T-cell (primary cell): ENCODE measurements around the gene SOD2. TPM values are rescaled to one million over a fixed set of nuclear protein-coding genes. Genes with fewer than 3 reads are reported as not detected.

ENCODE experiments used
- ATAC-seq, 4 experiments: fragments of 200-7000 bp in 3 of 4; fragments of 150-1000 bp in 1 of 4; cut with Tn5 transposase; replicated peaks in 1 of 4; 1 replicate in 3 of 4; 2 replicates in 1 of 4; pipeline ENCODE4 v1.10.0; 2021; ENCODE audit warnings: moderate library complexity in 3 of 4, mild to moderate bottlenecking in 2 of 4, moderate number of reproducible peaks in 1 of 4
- CTCF ChIA-PET, 2 donors: fragments of 300-600 bp; sonication (Branson Sonifier 250); formaldehyde crosslinking; loops; one replicate each; lab custom pipeline; 2022; ENCODE audit warnings: antibody characterized with exemption in 2 of 2; lab: Charles Lee
- POLR2A ChIA-PET, 2 donors: fragments of 300-600 bp; sonication (Branson Sonifier 250); formaldehyde crosslinking; loops; one replicate each; lab custom pipeline; 2022; ENCODE audit warnings: antibody characterized with exemption in 2 of 2; lab: Charles Lee
- DNase-seq, 35 experiments: peaks; one replicate each; pipeline versions ENCODE4 v3.0.0 to v3.0.0-alpha.2; 2013 to 2023
- H3K27ac ChIP-seq: one replicate; pipeline ENCODE4 v1.5.1; 2013; ENCODE audit warnings: low read length
- H3K27me3 ChIP-seq, 2 experiments: replicated peaks in 1 of 2; 1 replicate in 1 of 2; 2 replicates in 1 of 2; pipeline versions ENCODE4 v1.6.1 to v1.7.0; 2013; ENCODE audit warnings: low read length in 1 of 2, mixed read lengths in 1 of 2; ENCODE audit not compliant: control insufficient read depth in 2 of 2, insufficient read depth in 2 of 2; ENCODE audit errors: extremely low read depth in 1 of 2
- H3K36me3 ChIP-seq, 2 donors: 1 replicate in 1 of 2; 2 replicates in 1 of 2; pipeline versions ENCODE4 v1.6.1 to v1.7.0; 2013; ENCODE audit warnings: low read length in 1 of 2; ENCODE audit not compliant: control insufficient read depth in 2 of 2, insufficient read depth in 1 of 2; ENCODE audit errors: extremely low read depth in 1 of 2
- H3K4me1 ChIP-seq, 2 experiments: 1 replicate in 1 of 2; 2 replicates in 1 of 2; pipeline versions ENCODE4 v1.6.1 to v1.7.0; 2013; ENCODE audit warnings: low read length in 2 of 2, mixed read lengths in 1 of 2; ENCODE audit not compliant: insufficient read depth in 2 of 2, control insufficient read depth in 1 of 2; ENCODE audit errors: extremely low read depth in 1 of 2
- H3K4me3 ChIP-seq, 2 donors: 1 replicate in 1 of 2; 2 replicates in 1 of 2; pipeline versions ENCODE4 v1.5.1 to v1.7.0; 2013; ENCODE audit warnings: mild to moderate bottlenecking in 2 of 2, low read length in 1 of 2, moderate library complexity in 1 of 2; ENCODE audit not compliant: control insufficient read depth in 1 of 2; ENCODE audit errors: extremely low read depth in 1 of 2
- H3K9me3 ChIP-seq: 2 replicates; pipeline ENCODE4 v1.7.0; 2013
- H3K27ac Mint-ChIP-seq, 2 donors: one replicate each; pipeline ENCODE4 v1.8.0; 2020 to 2021; ENCODE audit warnings: mild to moderate bottlenecking in 2 of 2, mixed read lengths in 2 of 2
- H3K27me3 Mint-ChIP-seq, 2 donors: one replicate each; pipeline ENCODE4 v1.8.0; 2021 to 2022; ENCODE audit warnings: mixed read lengths in 2 of 2
- H3K36me3 Mint-ChIP-seq: one replicate; pipeline ENCODE4 v1.8.0; 2021; ENCODE audit warnings: mixed read lengths
- H3K4me1 Mint-ChIP-seq, 3 donors: one replicate each; pipeline ENCODE4 v1.8.0; 2020 to 2022; ENCODE audit warnings: mixed read lengths in 3 of 3, mild to moderate bottlenecking in 1 of 3
- H3K4me3 Mint-ChIP-seq, 3 donors: one replicate each; pipeline ENCODE4 v1.8.0; 2020 to 2022; ENCODE audit warnings: mild to moderate bottlenecking in 3 of 3, mixed read lengths in 3 of 3, moderate library complexity in 3 of 3
- H3K9me3 Mint-ChIP-seq, 3 donors: one replicate each; pipeline ENCODE4 v1.8.0; 2020 to 2022; ENCODE audit warnings: mixed read lengths in 3 of 3
- WGBS: methylation state at CpG from one replicate; pipeline ENCODE4 v1.1.5; 2013; ENCODE audit warnings: missing lambda C conversion rate; ENCODE audit not compliant: insufficient coverage; 5-methylcytosine and 5-hydroxymethylcytosine counted together
- total RNA-seq, 35 experiments: library from RNA in 6 of 35; stranded (reverse) in 6 of 35; fragments of 120-200 nt in 1 of 35; gene quantifications; one replicate each; pipeline versions ENCODE4 v1.2.1 to v1.2.4 and lab custom pipeline; 2013 to 2026

SOD2 gene
- total RNA-seq, 5 donors from 2014 or later (not counting 1 experiment from before 2014, with no cell fraction given) = 81.2 to 143 (median 112) TPM

GRCh38 chr6:159695984-159696383, 2.9 kb upstream of the SOD2 start:
- no peak for DNase-seq
- H3K4me1 Mint-ChIP-seq = peaks cover 27 to 42% (median 35%) of the 10 kb centered on the region in 3 donors
- H3K9me3 Mint-ChIP-seq = no peaks in the 10 kb centered on the region
- ChIA-PET POLR2A (interaction anchor here (0.5 to 0.8 kb wide), 2 partner anchors 37 to 38 kb away, joined by 4 read pairs; no protein-coding TSS in a partner anchor), CTCF (interaction anchor here in 1 of 2 donors (0.6 kb wide), 1 partner anchor 31 kb away, joined by 3 read pairs; no protein-coding TSS in a partner anchor)
- peak overlapping the region; percentile 90 to 98 for H3K27ac Mint-ChIP-seq
- Histone ChIP-seq H3K4me3 (no peak overlapping the region), H3K36me3 (no peaks in the 10 kb centered on the region), H3K27me3 (no peaks in the 10 kb centered on the region), H3K9me3 (no peaks in the 10 kb centered on the region), H3K27ac (peak overlapping the region; percentile 80), H3K4me1 (peaks cover 27 to 32% of the 10 kb centered on the region in 2 experiments)
- no peak for ATAC-seq
- WGBS = no CpG with 5 or more reads among the region's 2 CpGs
- peaks cover 5% of the 10 kb centered on the region for H3K36me3 Mint-ChIP-seq
- no peaks in the 10 kb centered on the region for H3K27me3 Mint-ChIP-seq
- no peak overlapping the region for H3K4me3 Mint-ChIP-seq

GRCh38 chr6:159693894-159694545, 979 bp upstream of the SOD2 start:
- 8% methylated on average over 5 of the region's 14 CpGs for WGBS
- ATAC-seq = peak in 3 of 4 experiments; percentile 0 to 49 (median 11)
- H3K36me3 Mint-ChIP-seq = peaks cover 7% of the 10 kb centered on the region
- DNase-seq = peak in 34 of 35 experiments; percentile 10 to 75 (median 39)
- no peaks in the 10 kb centered on the region for H3K9me3 Mint-ChIP-seq
- no peaks in the 10 kb centered on the region for H3K9me3 ChIP-seq
- no peaks in the 10 kb centered on the region for H3K27me3 ChIP-seq
- H3K27me3 Mint-ChIP-seq = no peaks in the 10 kb centered on the region
- peak overlapping the region; percentile 80 for H3K27ac ChIP-seq
- H3K4me1 Mint-ChIP-seq = peaks cover 31 to 49% (median 45%) of the 10 kb centered on the region in 3 donors
- ChIA-PET POLR2A (interaction anchor here (0.5 to 1.4 kb wide), 6 partner anchors 9 to 255 kb away, joined by 3 to 7 read pairs (median 4); partner anchors contain the start of genes MRPL18 (in 1 of the 2), TCP1 (in 1 of the 2) and WTAP (in 1 of the 2)), CTCF (interaction anchor here in 1 of 2 donors (0.6 to 0.8 kb wide), 2 partner anchors 96 to 1016 kb away, joined by 3 to 4 read pairs; partner anchors contain the start of gene MRPL18)
- peaks cover 0 to 9% of the 10 kb centered on the region in 2 donors for H3K36me3 ChIP-seq
- peaks cover 28 to 33% of the 10 kb centered on the region in 2 experiments for H3K4me1 ChIP-seq
- H3K27ac Mint-ChIP-seq = peak overlapping the region; percentile 90 to 98
- peak overlapping the region; percentile 82 to 93 (median 89) for H3K4me3 Mint-ChIP-seq
- peak overlapping the region; percentile 79 to 88 for H3K4me3 ChIP-seq

- peaks cover 41 to 58% (median 53%) of the 10 kb centered on the region in 3 donors for H3K4me1 Mint-ChIP-seq
- H3K9me3 Mint-ChIP-seq = no peaks in the 10 kb centered on the region
- no peaks in the 10 kb centered on the region for H3K9me3 ChIP-seq
- peak overlapping the region; percentile 82 to 97 (median 92) for H3K4me3 Mint-ChIP-seq
- peak overlapping the region; percentile 46 to 79 for H3K4me3 ChIP-seq
- peak overlapping the region; percentile 69 for H3K27ac ChIP-seq
- ChIA-PET CTCF (interaction anchor here (0.6 to 3.1 kb wide), 14 partner anchors 10 to 841 kb away, joined by 3 to 17 read pairs (median 4); partner anchors contain the start of genes MRPL18 (in 1 of the 2) and WTAP (in 1 of the 2)), POLR2A (interaction anchor here (0.5 to 1.8 kb wide), 6 partner anchors 34 to 98 kb away, joined by 3 to 9 read pairs (median 7); partner anchors contain the start of genes WTAP (in 2 of the 2), MRPL18 (in 1 of the 2) and TCP1 (in 1 of the 2))
- ATAC-seq (peak; percentile 36 to 49 (median 42)), DNase-seq (peak in 34 of 35 experiments; percentile 35 to 70 (median 53))
- WGBS = 1% methylated on average over 64 of the region's 66 CpGs
- H3K4me1 ChIP-seq = peaks cover 28 to 36% of the 10 kb centered on the region in 2 experiments
- H3K36me3 Mint-ChIP-seq = peaks cover 17% of the 10 kb centered on the region
- H3K27me3 Mint-ChIP-seq = no peaks in the 10 kb centered on the region
- H3K27me3 ChIP-seq = no peaks in the 10 kb centered on the region
- H3K27ac Mint-ChIP-seq = peak overlapping the region; percentile 94 to 96
- H3K36me3 ChIP-seq = peaks cover 0 to 18% of the 10 kb centered on the region in 2 donors
Measured at GRCh38 chr6:159692303-159693127, 526 bp downstream of the SOD2 start.

DNA sequence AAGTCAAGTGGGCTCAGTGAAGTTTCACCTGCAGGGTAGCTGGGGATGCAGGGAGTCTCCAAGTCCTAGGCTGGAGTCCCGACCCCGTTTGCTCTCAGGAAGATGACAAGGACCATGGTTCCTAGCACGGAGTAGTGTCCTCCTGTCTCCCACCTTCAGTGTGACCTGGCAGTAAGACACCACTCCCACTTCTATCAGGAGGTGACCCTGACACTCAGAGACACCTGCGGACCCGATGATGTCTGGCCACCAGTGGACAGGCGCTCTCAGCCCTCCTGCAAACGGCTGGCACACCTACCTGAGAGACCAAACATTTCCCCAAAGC, 1.1 kb downstream of the SOD2 start:
- Mint-ChIP-seq H3K27me3 (no peaks in the 10 kb centered on the region), H3K4me1 (peaks cover 47 to 63% (median 54%) of the 10 kb centered on the region in 3 donors), H3K9me3 (no peaks in the 10 kb centered on the region), H3K36me3 (peaks cover 19% of the 10 kb centered on the region), H3K4me3 (peak overlapping the region; percentile 82 to 97 (median 92)), H3K27ac (peak overlapping the region; percentile 94 to 96)
- Histone ChIP-seq H3K4me3 (peak overlapping the region; percentile 46 to 79), H3K9me3 (no peaks in the 10 kb centered on the region), H3K27ac (peak overlapping the region; percentile 69), H3K27me3 (no peaks in the 10 kb centered on the region), H3K4me1 (peaks cover 28 to 40% of the 10 kb centered on the region in 2 experiments), H3K36me3 (peaks cover 0 to 24% of the 10 kb centered on the region in 2 donors)
- ChIA-PET POLR2A (interaction anchor here (0.5 to 1.8 kb wide), 8 partner anchors 10 to 1301 kb away, joined by 3 to 9 read pairs (median 7); partner anchors contain the start of genes MRPL18 (in 1 of the 2), TAGAP (in 1 of the 2), TCP1 (in 1 of the 2) and WTAP (in 1 of the 2)), CTCF (interaction anchor here (0.6 to 3.1 kb wide), 19 partner anchors 10 to 842 kb away, joined by 3 to 17 read pairs (median 3); partner anchors contain the start of genes MRPL18 (in 1 of the 2) and WTAP (in 1 of the 2))
- ATAC-seq (no peak), DNase-seq (no peak)
- 36% methylated on average over 6 of the region's 7 CpGs for WGBS

DNA sequence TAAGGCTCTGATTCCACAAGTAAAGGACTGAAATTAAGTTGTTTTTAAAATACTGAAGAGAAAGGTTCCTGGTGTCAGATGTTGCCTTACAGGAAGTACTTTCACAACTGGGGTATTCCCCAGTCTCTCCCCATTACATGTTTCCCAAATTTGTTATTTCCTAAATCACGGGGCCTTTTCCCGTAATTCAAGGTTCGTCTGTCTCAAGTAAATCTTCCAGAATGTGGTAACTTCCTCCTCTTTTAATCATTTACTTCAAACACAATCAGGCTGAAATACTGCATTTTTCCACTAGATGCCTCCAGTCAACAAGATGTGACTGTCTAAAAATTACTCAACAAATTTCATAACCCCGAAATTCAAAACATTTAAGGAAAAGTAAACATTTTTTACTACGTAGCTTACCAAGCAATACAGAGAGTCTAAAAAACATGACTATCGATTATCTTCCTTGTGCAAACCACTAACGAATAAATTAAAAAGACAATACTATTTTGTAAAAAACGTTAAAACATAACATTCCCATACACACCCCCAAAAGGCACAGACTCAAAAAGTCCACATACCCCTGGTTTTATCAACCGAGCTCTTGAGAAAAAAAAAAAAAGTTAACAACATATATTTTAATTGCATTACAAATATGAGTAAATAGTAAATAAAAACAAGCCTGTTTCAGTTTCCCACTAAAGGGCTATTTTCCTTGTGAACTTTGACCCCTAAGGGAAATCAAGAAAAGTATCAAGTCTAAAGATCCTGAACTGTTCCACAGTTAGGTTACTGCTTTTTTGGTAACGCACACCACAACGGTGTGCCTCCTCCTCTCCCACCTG, 1.7 kb downstream of the SOD2 start:
- peaks cover 24% of the 10 kb centered on the region for H3K36me3 Mint-ChIP-seq
- peak overlapping the region; percentile 82 to 97 (median 92) for H3K4me3 Mint-ChIP-seq
- no peaks in the 10 kb centered on the region for H3K9me3 ChIP-seq
- ChIA-PET POLR2A (interaction anchor here (0.5 to 1.8 kb wide), 11 partner anchors 9 to 1301 kb away, joined by 3 to 9 read pairs (median 6); partner anchors contain the start of genes WTAP (in 2 of the 2), MRPL18 (in 1 of the 2), TAGAP (in 1 of the 2) and TCP1 (in 1 of the 2)), CTCF (interaction anchor here (0.5 to 3.1 kb wide), 21 partner anchors 11 to 760 kb away, joined by 3 to 17 read pairs (median 3); partner anchors contain the start of genes WTAP (in 2 of the 2) and MRPL18 (in 1 of the 2))
- peaks cover 0 to 28% of the 10 kb centered on the region in 2 donors for H3K36me3 ChIP-seq
- H3K4me1 ChIP-seq = peaks cover 28 to 40% of the 10 kb centered on the region in 2 experiments
- peak overlapping the region; percentile 94 to 96 for H3K27ac Mint-ChIP-seq
- H3K27me3 ChIP-seq = no peaks in the 10 kb centered on the region
- H3K27me3 Mint-ChIP-seq = no peaks in the 10 kb centered on the region
- peak overlapping the region in 1 of 2 donors; percentile 79 for H3K4me3 ChIP-seq
- H3K4me1 Mint-ChIP-seq = peaks cover 51 to 66% (median 59%) of the 10 kb centered on the region in 3 donors
- no peaks in the 10 kb centered on the region for H3K9me3 Mint-ChIP-seq
- 16% methylated on average over 6 of the region's 11 CpGs for WGBS
- H3K27ac ChIP-seq = peak overlapping the region; percentile 69
- ATAC-seq (no peak), DNase-seq (peak in 6 of 35 experiments; percentile 1 to 77 (median 22))
